ENCODE measurements around the gene PTP4A1. TPM values are rescaled to one million over a fixed set of nuclear protein-coding genes. Genes with fewer than 3 reads are reported as not detected.

The PTP4A1 gene
- total RNA-seq, 1 donor from 2014 or later, result 143 TPM

GRCh38 chr6:63615590-63615989 is 43.3 kb downstream of the PTP4A1 start:
- peaks cover 2% of the 10 kb centered on the region for H3K27me3 ChIP-seq (ENCODE audit: insufficient read depth, low read length)
- no peaks in the 10 kb centered on the region for H3K36me3 ChIP-seq (ENCODE audit: insufficient read depth, low read length)
- no peak overlapping the region for H2AFZ ChIP-seq (ENCODE audit: low read depth, low read length)
- Mint-ChIP-seq H3K4me3 (ENCODE audit: unreplicated experiment) (no peak overlapping the region), H3K36me3 (ENCODE audit: low read depth, unreplicated experiment) (no peaks in the 10 kb centered on the region), H3K9me3 (ENCODE audit: unreplicated experiment) (no peaks in the 10 kb centered on the region), H3K4me1 (ENCODE audit: low read depth, unreplicated experiment) (no peaks in the 10 kb centered on the region), H3K27ac (ENCODE audit: unreplicated experiment) (no peak overlapping the region), H3K27me3 (ENCODE audit: low read depth, unreplicated experiment) (peaks cover 3% of the 10 kb centered on the region)
- no peak overlapping the region for H3K4me2 ChIP-seq (ENCODE audit: low read length)
- no peak for DNase-seq (ENCODE audit: low read depth)
- H3K4me3 ChIP-seq (ENCODE audit: insufficient read depth, low read depth, low read length), result no peak overlapping the region
- TF ChIP-seq EZH2 (IDR thresholded peaks at IDR 0.05; ENCODE audit: insufficient read depth, low read length) (no peak), CTCF (IDR thresholded peaks at IDR 0.05; ENCODE audit: insufficient read depth, low read depth, low read length) (no peak)
- no peak for FAIRE-seq
- H3K79me2 ChIP-seq (ENCODE audit: insufficient read depth, low read length), result no peaks in the 10 kb centered on the region
- no peak overlapping the region for H3K27ac ChIP-seq (ENCODE audit: low read depth, low read length)
- H3K4me1 ChIP-seq (ENCODE audit: insufficient read depth, low read length), result no peaks in the 10 kb centered on the region
- H3K9me3 ChIP-seq (ENCODE audit: insufficient read depth, low read depth, low read length), result no peaks in the 10 kb centered on the region
- no peak overlapping the region for H3K9ac ChIP-seq (ENCODE audit: low read length)
- no peaks in the 10 kb centered on the region for H4K20me1 ChIP-seq (ENCODE audit: insufficient read depth, low read length)

Other genes starting within 250 kb of the PTP4A1 start
- 33.3 and 33.4 TPM in 2 replicates for gene PHF3, start 63.3 kb downstream of the PTP4A1 start, total RNA-seq